GM12873 (cell line): ENCODE results near the gene SHPK.

ENCODE experiments used
- CTCF ChIP-seq: IDR thresholded peaks from 2 replicates; pipeline ENCODE4 v1.5.1; 2012; ENCODE audit warnings: low read depth, mild to moderate bottlenecking, moderate library complexity, low read length, control low read depth; ENCODE audit not compliant: insufficient read depth; ENCODE audit errors: missing control alignments

Gene SHPK

GRCh38 chr17:3621146-3621720 is 14.8 kb downstream of the SHPK start:
- no peak for TF ChIP-seq CTCF

- no peak for TF ChIP-seq CTCF
Measured at GRCh38 chr17:3615160-3615870, 20.7 kb downstream of the SHPK start.

- no peak for TF ChIP-seq CTCF
Measured at GRCh38 chr17:3613124-3613523, 22.9 kb downstream of the SHPK start.

GRCh38 chr17:3610523-3610922 is 25.5 kb downstream of the SHPK start:
- TF ChIP-seq CTCF, result no peak

- no peak for TF ChIP-seq CTCF
Measured at GRCh38 chr17:3609689-3610088, 26.4 kb downstream of the SHPK start.

- TF ChIP-seq CTCF, result no peak
Measured at GRCh38 chr17:3603870-3604259, 32.2 kb downstream of the SHPK start.

GRCh38 chr17:3603119-3603869 is 32.8 kb downstream of the SHPK start:
- no peak for TF ChIP-seq CTCF
